Stimulated activated effector memory CD8-positive, alpha-beta T cell treated with anti-CD3 and anti-CD28 coated beads, Interleukin-12 subunit alpha, Interleukin-12 subunit beta, amount 100 ng/mL, for 72 hours (primary cell): ENCODE results near the gene MTR.
"Not testable (repeated sequence)": the region's sequence is repeated elsewhere in the genome, so short reads cannot be mapped to it uniquely, and the experiment has no call there.

Source experiments
- ATAC-seq: fragments of 150-1000 bp; cut with Tn5 transposase; 2 replicates; pipeline ENCODE4 v1.10.0; 2021
- DNase-seq, 2 donors: peaks; one replicate each; pipeline ENCODE4 v3.0.0; 2021 to 2022; ENCODE audit warnings: low spot score in 2 of 2
- H3K27ac Mint-ChIP-seq: one replicate; pipeline ENCODE4 v1.8.0; 2022; ENCODE audit warnings: mild to moderate bottlenecking, mixed read lengths
- H3K36me3 Mint-ChIP-seq: one replicate; pipeline ENCODE4 v1.8.0; 2022; ENCODE audit warnings: mild to moderate bottlenecking, mixed read lengths
- H3K4me1 Mint-ChIP-seq: one replicate; pipeline ENCODE4 v1.8.0; 2022; ENCODE audit warnings: mixed read lengths
- H3K4me3 Mint-ChIP-seq: one replicate; pipeline ENCODE4 v1.8.0; 2022; ENCODE audit warnings: mild to moderate bottlenecking, mixed read lengths
- H3K9me3 Mint-ChIP-seq: one replicate; pipeline ENCODE4 v1.8.0; 2022; ENCODE audit warnings: mixed read lengths

The MTR gene

GRCh38 chr1:236836157-236836556, 41.1 kb downstream of the MTR start:
- H3K36me3 Mint-ChIP-seq: no peaks in the 10 kb centered on the region
- H3K4me1 Mint-ChIP-seq: no peaks in the 10 kb centered on the region
- H3K4me3 Mint-ChIP-seq: no peak overlapping the region
- ATAC-seq (no peak), DNase-seq (no peak)
- no peak overlapping the region for H3K27ac Mint-ChIP-seq
- no peaks in the 10 kb centered on the region for H3K9me3 Mint-ChIP-seq

- no peaks in the 10 kb centered on the region for H3K4me1 Mint-ChIP-seq
- H3K36me3 Mint-ChIP-seq: no peaks in the 10 kb centered on the region
- H3K4me3 Mint-ChIP-seq: no peak overlapping the region
- DNase-seq (no peak), ATAC-seq (no peak)
- H3K9me3 Mint-ChIP-seq: no peaks in the 10 kb centered on the region
- no peak overlapping the region for H3K27ac Mint-ChIP-seq
Observed at GRCh38 chr1:236837115-236837514, 42.0 kb downstream of the MTR start.

- Mint-ChIP-seq H3K4me1 (no peaks in the 10 kb centered on the region), H3K27ac (no peak overlapping the region), H3K9me3 (no peaks in the 10 kb centered on the region), H3K4me3 (no peak overlapping the region), H3K36me3 (no peaks in the 10 kb centered on the region)
- ATAC-seq: no peak
- DNase-seq: no peak
Observed at GRCh38 chr1:236837897-236838296, 42.8 kb downstream of the MTR start.

DNA sequence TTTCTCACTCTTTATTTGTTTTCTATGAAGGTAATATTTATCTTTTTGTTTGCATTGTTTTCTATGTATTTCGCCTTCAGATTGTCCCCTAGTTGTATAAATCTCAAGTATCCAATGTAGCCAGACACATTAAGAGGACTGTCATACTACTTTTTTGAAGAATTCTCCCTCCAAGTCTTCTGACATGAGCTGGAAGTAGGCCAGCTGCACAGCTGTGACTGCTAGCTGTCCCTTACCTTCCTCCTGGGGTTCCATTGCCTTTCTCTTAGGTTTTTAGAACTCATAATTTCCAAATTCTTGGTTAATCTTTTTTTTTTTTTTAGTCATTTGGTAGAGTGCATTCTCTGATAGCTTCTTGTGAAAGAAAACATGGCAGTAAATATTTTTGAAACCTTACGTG, 46.2 kb downstream of the MTR start:
- DNase-seq (no peak), ATAC-seq (no peak)
- Mint-ChIP-seq H3K36me3 (peaks cover 6% of the 10 kb centered on the region), H3K4me3 (no peak overlapping the region), H3K9me3 (no peaks in the 10 kb centered on the region), H3K4me1 (no peaks in the 10 kb centered on the region), H3K27ac (no peak overlapping the region)

DNA sequence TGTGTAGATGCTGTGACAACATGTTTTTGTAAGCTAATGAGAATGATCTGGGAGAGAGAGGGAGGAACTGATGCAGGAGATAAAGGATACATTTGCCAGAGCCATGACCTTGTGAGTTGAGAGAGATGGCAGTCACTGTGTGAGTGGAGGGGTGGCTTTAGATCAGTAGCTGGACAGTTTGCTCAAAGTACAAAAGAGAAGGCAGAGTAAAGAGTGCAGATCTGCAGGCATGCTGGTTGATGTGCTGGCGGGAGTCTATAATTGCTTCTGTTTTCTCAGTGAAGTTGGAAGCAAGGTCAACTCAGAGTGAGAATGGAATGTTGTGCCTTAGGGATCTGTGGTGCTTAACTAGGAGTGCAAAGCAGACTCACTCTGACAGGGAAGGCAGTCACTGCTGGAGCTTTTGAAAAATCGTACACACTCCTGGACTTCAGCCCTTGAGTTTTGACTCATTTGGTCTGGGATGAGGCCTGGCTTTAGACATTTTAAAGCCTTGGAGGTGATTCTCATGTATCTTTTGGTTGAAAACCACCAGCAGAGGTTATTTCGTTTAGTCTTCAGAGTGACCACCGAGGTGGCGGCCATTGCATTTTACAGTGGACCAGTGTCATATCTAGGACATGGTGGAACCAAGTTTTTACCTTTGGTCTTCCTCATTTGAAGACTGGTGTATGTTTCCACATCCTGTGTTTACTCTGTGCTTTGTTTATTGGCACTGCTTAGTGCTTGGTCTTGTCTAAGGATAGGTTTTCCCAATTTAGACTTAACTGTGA, 49.6 kb downstream of the MTR start:
- no peak for ATAC-seq
- H3K4me3 Mint-ChIP-seq: no peak overlapping the region
- no peaks in the 10 kb centered on the region for H3K4me1 Mint-ChIP-seq
- DNase-seq: no peak
- no peaks in the 10 kb centered on the region for H3K9me3 Mint-ChIP-seq
- no peak overlapping the region for H3K27ac Mint-ChIP-seq
- H3K36me3 Mint-ChIP-seq: peaks cover 34% of the 10 kb centered on the region

- H3K27ac Mint-ChIP-seq: no peak overlapping the region
- peaks cover 46% of the 10 kb centered on the region for H3K36me3 Mint-ChIP-seq
- H3K4me3 Mint-ChIP-seq: no peak overlapping the region
- no peaks in the 10 kb centered on the region for H3K9me3 Mint-ChIP-seq
- H3K4me1 Mint-ChIP-seq: no peaks in the 10 kb centered on the region
- ATAC-seq (no peak), DNase-seq (no peak)
Observed at GRCh38 chr1:236845830-236846229, 50.7 kb downstream of the MTR start.

- no peak for DNase-seq
- Mint-ChIP-seq H3K9me3 (no peaks in the 10 kb centered on the region), H3K4me1 (no peaks in the 10 kb centered on the region), H3K36me3 (peaks cover 71% of the 10 kb centered on the region), H3K4me3 (no peak overlapping the region), H3K27ac (no peak overlapping the region)
- no peak for ATAC-seq
Observed at GRCh38 chr1:236848274-236848923, 53.3 kb downstream of the MTR start.

GRCh38 chr1:236850077-236850979, 55.2 kb downstream of the MTR start:
- DNase-seq (no peak), ATAC-seq (no peak)
- H3K4me3 Mint-ChIP-seq: no peak overlapping the region
- H3K4me1 Mint-ChIP-seq: no peaks in the 10 kb centered on the region
- H3K36me3 Mint-ChIP-seq: peaks cover 85% of the 10 kb centered on the region
- no peaks in the 10 kb centered on the region for H3K9me3 Mint-ChIP-seq
- H3K27ac Mint-ChIP-seq: no peak overlapping the region

GRCh38 chr1:236851871-236852270, 56.8 kb downstream of the MTR start:
- Mint-ChIP-seq H3K27ac (no peak overlapping the region), H3K4me3 (no peak overlapping the region), H3K36me3 (peaks cover 94% of the 10 kb centered on the region), H3K9me3 (no peaks in the 10 kb centered on the region), H3K4me1 (no peaks in the 10 kb centered on the region)
- no peak for DNase-seq
- no peak for ATAC-seq

GRCh38 chr1:236853921-236854604, 59.0 kb downstream of the MTR start:
- Mint-ChIP-seq H3K36me3 (peaks cover 99% of the 10 kb centered on the region), H3K4me3 (no peak overlapping the region), H3K4me1 (peaks cover 10% of the 10 kb centered on the region), H3K27ac (no peak overlapping the region), H3K9me3 (no peaks in the 10 kb centered on the region)
- DNase-seq: no peak
- no peak for ATAC-seq

DNA sequence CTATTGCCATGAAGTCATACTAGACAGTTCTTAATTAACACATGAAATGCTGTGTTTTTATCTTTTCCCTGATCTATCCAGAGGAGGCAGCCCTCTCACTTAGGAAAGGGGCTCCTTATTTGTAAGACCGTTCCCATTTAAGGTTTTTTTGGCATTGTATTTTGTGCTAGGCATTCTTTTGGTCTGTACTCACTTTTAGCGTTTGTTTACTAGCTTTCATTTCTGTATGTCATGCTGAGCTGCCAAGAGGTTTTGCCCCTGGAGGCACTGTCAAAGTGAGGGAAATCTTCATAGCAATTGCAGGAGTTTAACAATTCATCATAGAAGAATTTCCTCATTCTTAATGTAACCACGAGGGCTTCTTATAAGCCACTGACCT, 59.5 kb downstream of the MTR start:
- DNase-seq (no peak), ATAC-seq (no peak)
- Mint-ChIP-seq H3K9me3 (no peaks in the 10 kb centered on the region), H3K27ac (no peak overlapping the region), H3K4me1 (peaks cover 10% of the 10 kb centered on the region), H3K36me3 (peaks cover 96% of the 10 kb centered on the region), H3K4me3 (no peak overlapping the region)

DNA sequence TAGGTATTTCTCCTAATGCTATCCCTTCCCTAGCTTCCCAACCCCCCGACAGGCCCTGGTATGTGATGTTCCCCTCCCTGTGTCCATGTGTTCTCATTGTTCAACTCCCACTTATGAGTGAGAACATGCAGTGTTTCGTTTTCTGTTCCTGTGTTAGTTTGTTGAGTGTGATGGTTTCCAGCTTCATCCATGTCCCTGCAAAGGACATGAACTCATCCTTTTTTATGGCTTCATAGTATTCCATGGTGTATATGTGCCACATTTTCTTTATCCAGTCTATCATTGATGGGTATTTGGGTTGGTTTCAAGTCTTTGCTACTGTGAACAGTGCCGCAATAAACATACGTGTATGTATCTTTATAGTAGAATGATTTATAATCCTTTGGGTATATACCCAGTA, 61.6 kb downstream of the MTR start:
- not testable (repeated sequence) for DNase-seq, H3K4me3 Mint-ChIP-seq, H3K9me3 Mint-ChIP-seq, H3K27ac Mint-ChIP-seq, ATAC-seq
- H3K4me1 Mint-ChIP-seq: peaks cover 10% of the 10 kb centered on the region
- H3K36me3 Mint-ChIP-seq: peaks cover 97% of the 10 kb centered on the region

GRCh38 chr1:236858165-236858564, 63.1 kb downstream of the MTR start:
- no peak overlapping the region for H3K4me3 Mint-ChIP-seq
- ATAC-seq: no peak
- DNase-seq: no peak
- peaks cover 97% of the 10 kb centered on the region for H3K36me3 Mint-ChIP-seq
- H3K27ac Mint-ChIP-seq: peak overlapping the region; percentile 63
- no peaks in the 10 kb centered on the region for H3K9me3 Mint-ChIP-seq
- H3K4me1 Mint-ChIP-seq: peaks cover 10% of the 10 kb centered on the region

GRCh38 chr1:236860101-236860500, 65.0 kb downstream of the MTR start:
- peaks cover 96% of the 10 kb centered on the region for H3K36me3 Mint-ChIP-seq
- H3K4me3 Mint-ChIP-seq: no peak overlapping the region
- DNase-seq: no peak
- no peaks in the 10 kb centered on the region for H3K9me3 Mint-ChIP-seq
- H3K27ac Mint-ChIP-seq: no peak overlapping the region
- ATAC-seq: no peak
- H3K4me1 Mint-ChIP-seq: peaks cover 10% of the 10 kb centered on the region

DNA sequence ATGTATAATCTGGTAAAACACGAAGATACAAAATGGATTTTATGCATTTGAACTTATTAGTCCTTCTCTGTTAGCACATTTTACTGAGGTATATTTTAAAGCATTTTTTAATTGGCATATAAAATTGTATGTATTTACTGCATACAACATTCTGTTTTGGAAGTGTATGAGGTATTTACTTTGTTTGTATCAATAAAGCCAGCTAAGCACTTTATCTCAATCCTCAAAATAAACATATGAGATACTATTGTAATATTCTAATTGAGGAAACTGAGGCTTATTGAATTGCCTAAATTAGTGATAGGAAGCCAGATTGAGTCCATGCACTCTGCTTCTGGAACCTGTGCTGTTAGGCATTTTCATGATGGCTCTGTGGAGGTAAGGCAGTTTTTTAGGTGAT, 65.6 kb downstream of the MTR start:
- ATAC-seq (no peak), DNase-seq (no peak)
- Mint-ChIP-seq H3K9me3 (no peaks in the 10 kb centered on the region), H3K4me3 (no peak overlapping the region), H3K27ac (peak overlapping the region; percentile 56), H3K4me1 (peaks cover 10% of the 10 kb centered on the region), H3K36me3 (peaks cover 96% of the 10 kb centered on the region)
